Liver (tissue), 9 donors: ENCODE results near the gene URB1. TPM values are rescaled to one million over a fixed set of nuclear protein-coding genes. Genes with fewer than 3 reads are reported as not detected.

Source experiments
- DNase-seq: peaks from one replicate; pipeline ENCODE4 v3.0.0-alpha.2; 2017; ENCODE audit warnings: low spot score
- H3K27ac ChIP-seq, 2 donors: one replicate each; pipeline ENCODE4 v1.7.0; 2013; ENCODE audit warnings: inconsistent platforms in 2 of 2, low read length in 2 of 2, control low read depth in 1 of 2, low read depth in 1 of 2, mild to moderate bottlenecking in 1 of 2
- H3K27me3 ChIP-seq, 4 donors: one replicate each; pipeline versions ENCODE4 v1.6.1 to v1.7.0; 2013; ENCODE audit warnings: low read length in 3 of 4, inconsistent platforms in 1 of 4, mild to moderate bottlenecking in 1 of 4, moderate library complexity in 1 of 4; ENCODE audit not compliant: control insufficient read depth in 4 of 4, insufficient read depth in 4 of 4
- H3K36me3 ChIP-seq, 4 donors: one replicate each; pipeline versions ENCODE4 v1.6.1 to v1.7.0; 2013; ENCODE audit warnings: low read length in 3 of 4, mild to moderate bottlenecking in 3 of 4, low read depth in 1 of 4, moderate library complexity in 1 of 4; ENCODE audit not compliant: control insufficient read depth in 4 of 4, insufficient read depth in 3 of 4
- H3K4me1 ChIP-seq, 4 donors: one replicate each; pipeline versions ENCODE4 v1.6.1 to v1.7.0; 2013; ENCODE audit warnings: low read length in 3 of 4, mild to moderate bottlenecking in 3 of 4, moderate library complexity in 1 of 4; ENCODE audit not compliant: control insufficient read depth in 4 of 4, insufficient read depth in 4 of 4
- H3K4me3 ChIP-seq, 3 donors: one replicate each; pipeline versions ENCODE4 v1.6.1 to v1.7.0; 2013; ENCODE audit warnings: low read length in 3 of 3, control low read depth in 1 of 3, low read depth in 1 of 3, mild to moderate bottlenecking in 1 of 3
- H3K9ac ChIP-seq, 2 donors: one replicate each; pipeline ENCODE4 v1.7.0; 2013; ENCODE audit warnings: low read length in 2 of 2, mild to moderate bottlenecking in 2 of 2, moderate library complexity in 2 of 2, control low read depth in 1 of 2, low read depth in 1 of 2
- H3K9me3 ChIP-seq, 4 donors: one replicate each; pipeline versions ENCODE4 v1.6.1 to v1.7.0; 2013; ENCODE audit warnings: low read length in 3 of 4; ENCODE audit not compliant: control insufficient read depth in 4 of 4
- EGR1 ChIP-seq, 2 donors: IDR thresholded peaks; 2 replicates each; pipeline ENCODE4 v1.6.1; 2016 to 2018; ENCODE audit warnings: antibody characterized with exemption in 2 of 2, low read depth in 2 of 2
- FOXA1 ChIP-seq: IDR thresholded peaks from 2 replicates; pipeline ENCODE4 v1.6.1; 2016; ENCODE audit warnings: antibody characterized with exemption
- FOXA2 ChIP-seq: IDR thresholded peaks from 2 replicates; pipeline ENCODE4 v1.6.1; 2016; ENCODE audit warnings: antibody characterized with exemption
- GABPA ChIP-seq, 2 donors: IDR thresholded peaks in 1 of 2; conservative IDR thresholded peaks in 1 of 2; 2 replicates each; pipeline ENCODE4 v1.6.1; 2016; ENCODE audit warnings: antibody characterized with exemption in 2 of 2, mild to moderate bottlenecking in 1 of 2, moderate library complexity in 1 of 2
- HNF4A ChIP-seq, 2 donors: conservative IDR thresholded peaks; 2 replicates each; pipeline ENCODE4 v1.6.1; 2016; ENCODE audit warnings: antibody characterized with exemption in 2 of 2, mild to moderate bottlenecking in 2 of 2
- HNF4G ChIP-seq: IDR thresholded peaks from 2 replicates; pipeline ENCODE4 v1.6.1; 2016; ENCODE audit warnings: antibody characterized with exemption
- JUND ChIP-seq, 2 donors: IDR thresholded peaks; 2 replicates each; pipeline ENCODE4 v1.6.1; 2016; ENCODE audit warnings: antibody characterized with exemption in 2 of 2
- NR2F2 ChIP-seq: IDR thresholded peaks from 2 replicates; pipeline ENCODE4 v1.6.1; 2016; ENCODE audit warnings: antibody characterized with exemption
- RAD21 ChIP-seq, 2 donors: IDR thresholded peaks; 2 replicates each; pipeline ENCODE4 v1.6.1; 2016; ENCODE audit warnings: antibody characterized with exemption in 2 of 2, mild to moderate bottlenecking in 2 of 2
- RXRA ChIP-seq, 2 donors: IDR thresholded peaks; 2 replicates each; pipeline ENCODE4 v1.6.1; 2017 to 2018; ENCODE audit warnings: antibody characterized with exemption in 2 of 2, mild to moderate bottlenecking in 1 of 2
- SP1 ChIP-seq: IDR thresholded peaks from 2 replicates; pipeline ENCODE4 v1.6.1; 2018; ENCODE audit warnings: antibody characterized with exemption, mild to moderate bottlenecking
- TAF1 ChIP-seq: conservative IDR thresholded peaks from 2 replicates; pipeline ENCODE4 v1.6.1; 2016; ENCODE audit warnings: antibody characterized with exemption, mild to moderate bottlenecking
- YY1 ChIP-seq: IDR thresholded peaks from 2 replicates; pipeline ENCODE4 v1.6.1; 2016; ENCODE audit warnings: antibody characterized with exemption, mild to moderate bottlenecking
- WGBS: extraction: QIAGEN DNeasy Blood & Tissue Kit; methylation state at CpG from one replicate; pipeline ENCODE4 v1.1.7; 2013; 5-methylcytosine and 5-hydroxymethylcytosine counted together
- polyA plus RNA-seq, 2 donors: library from polyadenylated mRNA; stranded (reverse) in 1 of 2; unstranded in 1 of 2; fragments of 200-250 nt in 1 of 2; fragments of >200 nt in 1 of 2; fragmentation: Nextera tagmentation in 1 of 2; extraction: Ambion mirVana in 1 of 2; gene quantifications; one replicate each; pipeline versions ENCODE4 v1.2.1 to v1.2.3, GENCODE V29; 2013 to 2015
- total RNA-seq, 2 donors: library from RNA; depleted of rRNA; stranded (reverse); fragments of >200 nt; gene quantifications; one replicate each; pipeline ENCODE4 v1.2.3, GENCODE V29; 2014
- TF ChIP-seq, protein P1 (sequence below): IDR thresholded peaks from 2 replicates; pipeline ENCODE4 v1.6.1; 2016; ENCODE audit warnings: antibody characterized with exemption, mild to moderate bottlenecking
- TF ChIP-seq, protein P2 (sequence below): IDR thresholded peaks from 2 replicates; pipeline ENCODE4 v1.6.1; 2016; ENCODE audit warnings: antibody characterized with exemption
- TF ChIP-seq, protein P3 (sequence below): IDR thresholded peaks from 2 replicates; pipeline ENCODE4 v1.6.1; 2016; ENCODE audit warnings: antibody characterized with exemption
- TF ChIP-seq, protein P4 (sequence below): fragments of 150-350 bp; IDR thresholded peaks from 2 replicates; pipeline ENCODE4 v1.5.1; 2017; ENCODE audit warnings: improper control_type of control experiment, low read depth, low read length; ENCODE audit not compliant: missing input control
- TF ChIP-seq, protein P5 (sequence below): IDR thresholded peaks from 2 replicates; pipeline ENCODE4 v1.6.1; 2016; ENCODE audit warnings: antibody characterized with exemption
- donor health status: healthy.
- donor health status: healthy.
- donor health status: healthy.
- donor health status: healthy.
- donor health status: healthy.

Gene URB1
- total and polyA plus RNA-seq, 4 donors = 2.8 to 14.5 (median 7.1) TPM

DNA sequence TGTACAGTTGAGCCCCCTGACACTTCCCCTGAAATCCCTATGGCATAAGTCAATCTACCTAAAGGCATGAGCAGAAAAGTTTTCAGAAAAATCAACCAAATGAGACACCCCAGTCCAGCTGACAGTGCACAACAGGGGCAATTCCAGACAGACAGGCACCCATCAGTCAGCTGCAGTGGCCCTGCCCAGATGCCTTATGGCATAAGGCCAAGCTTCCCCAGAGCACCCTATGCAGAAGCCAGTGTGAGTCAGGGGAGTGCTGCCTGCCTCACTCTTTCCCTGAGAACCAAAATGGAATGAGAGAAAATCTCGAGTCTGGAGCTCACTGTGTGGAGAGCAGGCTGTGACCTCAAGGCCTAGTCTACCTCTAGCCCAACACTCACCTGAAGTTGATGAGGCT, 56.1 kb downstream of the URB1 start (continued):
- TF ChIP-seq, protein P1, sequence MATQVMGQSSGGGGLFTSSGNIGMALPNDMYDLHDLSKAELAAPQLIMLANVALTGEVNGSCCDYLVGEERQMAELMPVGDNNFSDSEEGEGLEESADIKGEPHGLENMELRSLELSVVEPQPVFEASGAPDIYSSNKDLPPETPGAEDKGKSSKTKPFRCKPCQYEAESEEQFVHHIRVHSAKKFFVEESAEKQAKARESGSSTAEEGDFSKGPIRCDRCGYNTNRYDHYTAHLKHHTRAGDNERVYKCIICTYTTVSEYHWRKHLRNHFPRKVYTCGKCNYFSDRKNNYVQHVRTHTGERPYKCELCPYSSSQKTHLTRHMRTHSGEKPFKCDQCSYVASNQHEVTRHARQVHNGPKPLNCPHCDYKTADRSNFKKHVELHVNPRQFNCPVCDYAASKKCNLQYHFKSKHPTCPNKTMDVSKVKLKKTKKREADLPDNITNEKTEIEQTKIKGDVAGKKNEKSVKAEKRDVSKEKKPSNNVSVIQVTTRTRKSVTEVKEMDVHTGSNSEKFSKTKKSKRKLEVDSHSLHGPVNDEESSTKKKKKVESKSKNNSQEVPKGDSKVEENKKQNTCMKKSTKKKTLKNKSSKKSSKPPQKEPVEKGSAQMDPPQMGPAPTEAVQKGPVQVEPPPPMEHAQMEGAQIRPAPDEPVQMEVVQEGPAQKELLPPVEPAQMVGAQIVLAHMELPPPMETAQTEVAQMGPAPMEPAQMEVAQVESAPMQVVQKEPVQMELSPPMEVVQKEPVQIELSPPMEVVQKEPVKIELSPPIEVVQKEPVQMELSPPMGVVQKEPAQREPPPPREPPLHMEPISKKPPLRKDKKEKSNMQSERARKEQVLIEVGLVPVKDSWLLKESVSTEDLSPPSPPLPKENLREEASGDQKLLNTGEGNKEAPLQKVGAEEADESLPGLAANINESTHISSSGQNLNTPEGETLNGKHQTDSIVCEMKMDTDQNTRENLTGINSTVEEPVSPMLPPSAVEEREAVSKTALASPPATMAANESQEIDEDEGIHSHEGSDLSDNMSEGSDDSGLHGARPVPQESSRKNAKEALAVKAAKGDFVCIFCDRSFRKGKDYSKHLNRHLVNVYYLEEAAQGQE = no peak

DNA sequence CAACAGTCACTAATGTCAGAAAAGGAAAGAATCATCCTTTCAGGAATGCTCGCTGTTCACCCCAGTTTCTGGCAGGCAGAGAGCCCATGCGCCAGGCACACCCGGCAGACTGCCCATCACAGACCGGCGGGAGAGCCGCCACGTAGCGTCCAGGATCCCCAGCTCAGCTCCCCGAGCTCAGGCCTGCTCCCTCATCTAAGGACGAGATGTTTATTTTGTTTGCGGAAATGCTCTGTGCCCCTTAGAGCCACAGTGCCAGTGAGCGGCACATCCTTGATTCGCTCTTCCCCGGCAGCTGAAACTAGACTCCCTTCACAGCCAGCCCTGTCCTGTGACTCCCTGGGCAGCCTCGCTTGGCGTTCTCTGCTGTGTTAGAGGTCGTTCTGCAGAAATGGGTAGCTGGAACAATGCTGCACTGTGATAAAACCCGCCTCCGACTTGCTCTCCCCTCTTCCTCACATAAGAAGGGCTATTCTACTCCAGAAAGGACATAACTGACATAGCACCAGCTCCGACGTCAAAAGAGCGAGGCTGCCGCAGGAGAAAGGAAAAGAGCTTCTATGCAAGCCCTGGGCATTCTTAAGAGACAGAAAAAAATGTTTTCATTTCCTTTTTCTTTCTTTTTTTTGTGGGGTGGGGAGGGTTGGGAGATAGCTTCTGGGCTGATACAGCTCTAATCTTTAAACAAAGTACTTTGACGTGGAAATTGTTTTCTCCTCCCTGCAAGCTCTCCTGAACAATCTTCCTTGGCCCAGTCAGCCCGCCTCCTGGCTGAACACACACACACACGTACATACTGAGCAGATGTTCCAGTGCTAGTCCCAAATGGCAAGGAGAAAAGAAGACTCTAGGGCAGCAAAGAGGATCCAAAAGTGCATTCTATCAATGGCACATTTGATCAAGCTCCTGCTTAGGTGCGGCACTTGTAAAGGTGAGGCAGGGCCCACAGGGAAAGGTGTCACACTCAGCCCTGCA, 56.9 kb downstream of the URB1 start:
- Histone ChIP-seq H3K4me1 (no peaks in the 10 kb centered on the region), H3K9me3 (no peaks in the 10 kb centered on the region), H3K27ac (no peak overlapping the region), H3K27me3 (no peaks in the 10 kb centered on the region), H3K36me3 (peaks cover 15 to 76% (median 43%) of the 10 kb centered on the region in 4 donors), H3K4me3 (no peak overlapping the region), H3K9ac (no peak overlapping the region)
- no peak for DNase-seq
- TF ChIP-seq GABPA (IDR thresholded peaks at IDR 0.05 in 1 of 2, conservative IDR thresholded peaks at IDR 0.05 in 1 of 2) (no peak), HNF4G (no peak), FOXA2 (no peak), YY1 (no peak), SP1 (no peak), RAD21 (IDR thresholded peaks at IDR 0.05) (no peak), NR2F2 (no peak), JUND (IDR thresholded peaks at IDR 0.05) (no peak), RXRA (IDR thresholded peaks at IDR 0.05) (no peak), FOXA1 (no peak), HNF4A (conservative IDR thresholded peaks at IDR 0.05) (no peak), TAF1 (no peak), EGR1 (IDR thresholded peaks at IDR 0.05; ENCODE audit: low read depth in 2 of 2) (no peak)
- TF ChIP-seq, protein P2, sequence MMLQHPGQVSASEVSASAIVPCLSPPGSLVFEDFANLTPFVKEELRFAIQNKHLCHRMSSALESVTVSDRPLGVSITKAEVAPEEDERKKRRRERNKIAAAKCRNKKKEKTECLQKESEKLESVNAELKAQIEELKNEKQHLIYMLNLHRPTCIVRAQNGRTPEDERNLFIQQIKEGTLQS = no peak
- TF ChIP-seq, protein P3, sequence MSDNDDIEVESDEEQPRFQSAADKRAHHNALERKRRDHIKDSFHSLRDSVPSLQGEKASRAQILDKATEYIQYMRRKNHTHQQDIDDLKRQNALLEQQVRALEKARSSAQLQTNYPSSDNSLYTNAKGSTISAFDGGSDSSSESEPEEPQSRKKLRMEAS = no peak
- TF ChIP-seq, protein P1 = no peak
- TF ChIP-seq, protein P4, sequence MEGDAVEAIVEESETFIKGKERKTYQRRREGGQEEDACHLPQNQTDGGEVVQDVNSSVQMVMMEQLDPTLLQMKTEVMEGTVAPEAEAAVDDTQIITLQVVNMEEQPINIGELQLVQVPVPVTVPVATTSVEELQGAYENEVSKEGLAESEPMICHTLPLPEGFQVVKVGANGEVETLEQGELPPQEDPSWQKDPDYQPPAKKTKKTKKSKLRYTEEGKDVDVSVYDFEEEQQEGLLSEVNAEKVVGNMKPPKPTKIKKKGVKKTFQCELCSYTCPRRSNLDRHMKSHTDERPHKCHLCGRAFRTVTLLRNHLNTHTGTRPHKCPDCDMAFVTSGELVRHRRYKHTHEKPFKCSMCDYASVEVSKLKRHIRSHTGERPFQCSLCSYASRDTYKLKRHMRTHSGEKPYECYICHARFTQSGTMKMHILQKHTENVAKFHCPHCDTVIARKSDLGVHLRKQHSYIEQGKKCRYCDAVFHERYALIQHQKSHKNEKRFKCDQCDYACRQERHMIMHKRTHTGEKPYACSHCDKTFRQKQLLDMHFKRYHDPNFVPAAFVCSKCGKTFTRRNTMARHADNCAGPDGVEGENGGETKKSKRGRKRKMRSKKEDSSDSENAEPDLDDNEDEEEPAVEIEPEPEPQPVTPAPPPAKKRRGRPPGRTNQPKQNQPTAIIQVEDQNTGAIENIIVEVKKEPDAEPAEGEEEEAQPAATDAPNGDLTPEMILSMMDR = no peak
- TF ChIP-seq, protein P5, sequence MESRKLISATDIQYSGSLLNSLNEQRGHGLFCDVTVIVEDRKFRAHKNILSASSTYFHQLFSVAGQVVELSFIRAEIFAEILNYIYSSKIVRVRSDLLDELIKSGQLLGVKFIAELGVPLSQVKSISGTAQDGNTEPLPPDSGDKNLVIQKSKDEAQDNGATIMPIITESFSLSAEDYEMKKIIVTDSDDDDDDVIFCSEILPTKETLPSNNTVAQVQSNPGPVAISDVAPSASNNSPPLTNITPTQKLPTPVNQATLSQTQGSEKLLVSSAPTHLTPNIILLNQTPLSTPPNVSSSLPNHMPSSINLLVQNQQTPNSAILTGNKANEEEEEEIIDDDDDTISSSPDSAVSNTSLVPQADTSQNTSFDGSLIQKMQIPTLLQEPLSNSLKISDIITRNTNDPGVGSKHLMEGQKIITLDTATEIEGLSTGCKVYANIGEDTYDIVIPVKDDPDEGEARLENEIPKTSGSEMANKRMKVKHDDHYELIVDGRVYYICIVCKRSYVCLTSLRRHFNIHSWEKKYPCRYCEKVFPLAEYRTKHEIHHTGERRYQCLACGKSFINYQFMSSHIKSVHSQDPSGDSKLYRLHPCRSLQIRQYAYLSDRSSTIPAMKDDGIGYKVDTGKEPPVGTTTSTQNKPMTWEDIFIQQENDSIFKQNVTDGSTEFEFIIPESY = no peak
- 80% methylated on average over 27 of the region's 27 CpGs for WGBS
